ENCODE data around the gene CACNB2. TPM values are rescaled to one million over a fixed set of nuclear protein-coding genes. Genes with fewer than 3 reads are reported as not detected.

Gene CACNB2
- total and polyA plus RNA-seq, 2 of the 13 experiments (the other 11 are each of a cell fraction or from before 2014, with no cell fraction given), result not detected

DNA sequence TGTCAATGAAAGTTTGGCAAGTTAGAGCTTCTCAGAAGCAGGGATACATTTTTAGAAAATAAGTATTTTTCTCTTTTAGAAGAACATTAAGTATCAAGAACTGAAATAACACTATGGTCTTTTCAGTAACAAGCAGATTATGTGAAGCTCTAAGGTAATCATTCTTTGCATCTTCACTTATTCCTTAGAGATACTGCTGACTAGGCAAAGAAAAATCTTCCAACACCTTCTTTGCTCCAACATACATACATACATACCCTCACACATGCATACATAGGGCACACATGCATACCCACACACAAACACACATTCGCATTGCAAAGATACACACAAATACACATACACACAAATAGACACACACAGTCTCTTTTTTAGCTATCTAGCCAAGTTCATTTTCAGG is 37.8 kb upstream of the CACNB2 start:
- no peak overlapping the region for H3K4me2 ChIP-seq (ENCODE audit: low read depth, low read length)
- 0% methylated on average over 1 of the region's 1 CpG for WGBS (ENCODE audit: low lambda C conversion rate)
- DNase-seq (ENCODE audit: low spot score), result no peak
- no peak for FAIRE-seq
- no peaks in the 10 kb centered on the region for H4K20me1 ChIP-seq (ENCODE audit: insufficient read depth, low read length)
- TF ChIP-seq MAFF (IDR thresholded peaks at IDR 0.05; ENCODE audit: low read depth, low read length), result peak; percentile 75
- no peak for TF ChIP-seq ZNF639 (CRISPR knock-in tag; conservative IDR thresholded peaks at IDR 0.05)
- no peak for TF ChIP-seq ZNF589 (CRISPR knock-in tag; conservative IDR thresholded peaks at IDR 0.05)
- TF ChIP-seq REXO4 (CRISPR knock-in tag; IDR thresholded peaks at IDR 0.05; ENCODE audit: borderline replicate concordance), result no peak
- peak; percentile 64 to 88 for TF ChIP-seq MAFK (conservative IDR thresholded peaks at IDR 0.05 in 1 of 2, IDR thresholded peaks at IDR 0.05 in 1 of 2; ENCODE audit: low read length in 2 of 2)
- intact Hi-C loops (cut with micrococcal nuclease; ENCODE audit: unreplicated experiment) (no loop called here), in situ Hi-C loops (cut with HindIII; ENCODE audit: extremely low pct_ligation_motif_present, low pct_unique_long_range_greater_than_20kb) (loop anchor here (25.0 kb wide), 1 partner anchor 490 kb away; the partner anchor contains the start of gene HACD1)
- no peak overlapping the region for H3K27ac ChIP-seq (ENCODE audit: extremely low read length, insufficient read depth, low read length)
- no peaks in the 10 kb centered on the region for H3K79me2 ChIP-seq (ENCODE audit: insufficient read depth, low read length)
- no peak overlapping the region for H3K9ac ChIP-seq (ENCODE audit: insufficient read depth, low read depth, low read length)
- ChIA-PET CTCF (ENCODE audit: low intra/inter-chr PET ratio, low total read pairs) (no interaction called here), POLR2A (no interaction called here)
- no peaks in the 10 kb centered on the region for H3K9me3 ChIP-seq (ENCODE audit: low read length)
- BruUV-seq (replicated peaks), result no TSS peak
- H2AFZ ChIP-seq (ENCODE audit: low read length), result no peak overlapping the region
- ATAC-seq, result no peak
- no peaks in the 10 kb centered on the region for H3K27me3 ChIP-seq (ENCODE audit: control insufficient read depth in 1 of 2, insufficient read depth in 2 of 2, low read length in 2 of 2)
- no peaks in the 10 kb centered on the region for H3K4me1 ChIP-seq (ENCODE audit: insufficient read depth, low read length)
- H3K36me3 ChIP-seq (replicated peaks in 1 of 2; ENCODE audit: control insufficient read depth in 1 of 2, insufficient read depth in 2 of 2, low read length in 2 of 2), result no peaks in the 10 kb centered on the region
- H3K4me3 ChIP-seq (replicated peaks in 1 of 3; ENCODE audit: insufficient read depth in 1 of 3, low read depth in 2 of 3, low read length in 3 of 3), result no peak overlapping the region

DNA sequence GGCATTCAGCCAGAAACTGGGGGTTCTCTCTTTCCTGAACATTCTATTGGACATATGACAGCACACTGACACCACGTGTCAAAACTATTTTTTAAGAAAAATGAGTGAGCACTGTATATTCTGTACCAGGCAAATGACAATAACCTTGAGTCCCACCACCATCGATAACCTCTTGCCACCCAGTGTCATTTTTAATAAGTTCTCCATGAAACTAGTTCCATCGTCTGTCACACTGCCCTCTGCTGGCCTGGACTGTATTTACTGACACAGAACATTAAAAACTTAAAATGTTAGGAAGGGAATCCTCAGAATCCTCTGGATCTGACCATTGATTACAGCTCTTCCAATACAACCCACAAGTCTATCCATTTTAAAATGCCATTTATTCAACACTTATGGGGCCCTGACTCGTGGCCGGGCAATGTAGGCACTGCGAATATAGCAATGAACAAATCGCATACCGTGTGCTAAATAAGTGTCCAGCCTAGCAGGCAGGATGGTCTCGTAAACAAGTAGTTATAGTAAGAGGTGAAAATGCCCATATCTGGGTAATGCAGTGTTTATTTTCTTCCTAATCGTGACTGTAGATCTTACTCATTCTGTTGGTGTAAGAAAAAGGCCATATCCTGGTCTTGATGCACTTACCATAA is 35.9 kb upstream of the CACNB2 start:
- no peak overlapping the region for H3K27ac ChIP-seq (ENCODE audit: extremely low read length, insufficient read depth, low read length)
- H4K20me1 ChIP-seq (ENCODE audit: insufficient read depth, low read length), result no peaks in the 10 kb centered on the region
- 32% methylated on average over 10 of the region's 10 CpGs for WGBS (ENCODE audit: low lambda C conversion rate)
- intact Hi-C loops (cut with micrococcal nuclease; ENCODE audit: unreplicated experiment) (loop anchor here (1.0 kb wide), 2 partner anchors 257 to 497 kb away; no protein-coding TSS in a partner anchor), in situ Hi-C loops (cut with HindIII; ENCODE audit: extremely low pct_ligation_motif_present, low pct_unique_long_range_greater_than_20kb) (loop anchor here (25.0 kb wide), 1 partner anchor 492 kb away; the partner anchor contains the start of gene HACD1)
- DNase-seq (ENCODE audit: low spot score) (peak; percentile 23), ATAC-seq (peak; percentile 34; the same call in 1 of the 3 replicates), FAIRE-seq (peak; percentile 59)
- no peak overlapping the region for H3K4me2 ChIP-seq (ENCODE audit: low read depth, low read length)
- BruUV-seq (replicated peaks), result no TSS peak
- no peaks in the 10 kb centered on the region for H3K9me3 ChIP-seq (ENCODE audit: low read length)
- ChIA-PET CTCF (ENCODE audit: low intra/inter-chr PET ratio, low total read pairs) (interaction anchor here (1.6 to 1.8 kb wide), 2 partner anchors 208 to 497 kb away, joined by 3 to 17 read pairs; no protein-coding TSS in a partner anchor), POLR2A (no interaction called here)
- H3K9ac ChIP-seq (ENCODE audit: insufficient read depth, low read depth, low read length), result no peak overlapping the region
- H3K36me3 ChIP-seq (replicated peaks in 1 of 2; ENCODE audit: control insufficient read depth in 1 of 2, insufficient read depth in 2 of 2, low read length in 2 of 2), result no peaks in the 10 kb centered on the region
- no peak overlapping the region for H2AFZ ChIP-seq (ENCODE audit: low read length)
- no peaks in the 10 kb centered on the region for H3K4me1 ChIP-seq (ENCODE audit: insufficient read depth, low read length)
- H3K4me3 ChIP-seq (replicated peaks in 1 of 3; ENCODE audit: insufficient read depth in 1 of 3, low read depth in 2 of 3, low read length in 3 of 3), result no peak overlapping the region
- H3K27me3 ChIP-seq (ENCODE audit: control insufficient read depth in 1 of 2, insufficient read depth in 2 of 2, low read length in 2 of 2), result no peaks in the 10 kb centered on the region; a peak in 1 of 5 replicates
- no peaks in the 10 kb centered on the region for H3K79me2 ChIP-seq (ENCODE audit: insufficient read depth, low read length)
- TF ChIP-seq MEIS2 (CRISPR knock-in tag; IDR thresholded peaks at IDR 0.05), result no peak
- peak; percentile 53 for TF ChIP-seq SMC3 (IDR thresholded peaks at IDR 0.05; ENCODE audit: low read length)
- TF ChIP-seq, protein P1, sequence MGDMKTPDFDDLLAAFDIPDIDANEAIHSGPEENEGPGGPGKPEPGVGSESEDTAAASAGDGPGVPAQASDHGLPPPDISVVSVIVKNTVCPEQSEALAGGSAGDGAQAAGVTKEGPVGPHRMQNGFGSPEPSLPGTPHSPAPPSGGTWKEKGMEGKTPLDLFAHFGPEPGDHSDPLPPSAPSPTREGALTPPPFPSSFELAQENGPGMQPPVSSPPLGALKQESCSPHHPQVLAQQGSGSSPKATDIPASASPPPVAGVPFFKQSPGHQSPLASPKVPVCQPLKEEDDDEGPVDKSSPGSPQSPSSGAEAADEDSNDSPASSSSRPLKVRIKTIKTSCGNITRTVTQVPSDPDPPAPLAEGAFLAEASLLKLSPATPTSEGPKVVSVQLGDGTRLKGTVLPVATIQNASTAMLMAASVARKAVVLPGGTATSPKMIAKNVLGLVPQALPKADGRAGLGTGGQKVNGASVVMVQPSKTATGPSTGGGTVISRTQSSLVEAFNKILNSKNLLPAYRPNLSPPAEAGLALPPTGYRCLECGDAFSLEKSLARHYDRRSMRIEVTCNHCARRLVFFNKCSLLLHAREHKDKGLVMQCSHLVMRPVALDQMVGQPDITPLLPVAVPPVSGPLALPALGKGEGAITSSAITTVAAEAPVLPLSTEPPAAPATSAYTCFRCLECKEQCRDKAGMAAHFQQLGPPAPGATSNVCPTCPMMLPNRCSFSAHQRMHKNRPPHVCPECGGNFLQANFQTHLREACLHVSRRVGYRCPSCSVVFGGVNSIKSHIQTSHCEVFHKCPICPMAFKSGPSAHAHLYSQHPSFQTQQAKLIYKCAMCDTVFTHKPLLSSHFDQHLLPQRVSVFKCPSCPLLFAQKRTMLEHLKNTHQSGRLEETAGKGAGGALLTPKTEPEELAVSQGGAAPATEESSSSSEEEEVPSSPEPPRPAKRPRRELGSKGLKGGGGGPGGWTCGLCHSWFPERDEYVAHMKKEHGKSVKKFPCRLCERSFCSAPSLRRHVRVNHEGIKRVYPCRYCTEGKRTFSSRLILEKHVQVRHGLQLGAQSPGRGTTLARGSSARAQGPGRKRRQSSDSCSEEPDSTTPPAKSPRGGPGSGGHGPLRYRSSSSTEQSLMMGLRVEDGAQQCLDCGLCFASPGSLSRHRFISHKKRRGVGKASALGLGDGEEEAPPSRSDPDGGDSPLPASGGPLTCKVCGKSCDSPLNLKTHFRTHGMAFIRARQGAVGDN (CRISPR knock-in tag; IDR thresholded peaks at IDR 0.05), result no peak
- TF ChIP-seq ZNF383 (CRISPR knock-in tag; IDR thresholded peaks at IDR 0.05; ENCODE audit: borderline replicate concordance), result no peak
- peak; percentile 33; the same call in 1 of the 2 replicates for TF ChIP-seq STAG1 (CRISPR knock-in tag; IDR thresholded peaks at IDR 0.05)
